HEK293 (cell line): ENCODE data around the gene LRRC26.

Experiments used
- BCL11A ChIP-seq: fragments of 450-650 bp; formaldehyde crosslinking; IDR thresholded peaks from 2 replicates; pipeline ENCODE4 v1.5.1; 2016; ENCODE audit warnings: low read depth, missing biosample characterization, missing genetic modification characterization
- HOXA7 ChIP-seq: sonication (generic); formaldehyde crosslinking; IDR thresholded peaks from 2 replicates; pipeline ENCODE4 v1.8.1; 2022; ENCODE audit warnings: missing genetic modification reagents, borderline replicate concordance
- IKZF3 ChIP-seq: fragments of 450-650 bp; IDR thresholded peaks from 2 replicates; pipeline ENCODE4 v1.5.0; 2018; ENCODE audit warnings: missing biosample characterization, mild to moderate bottlenecking, missing genetic modification characterization, moderate library complexity
- KLF10 ChIP-seq: fragments of 450-650 bp; IDR thresholded peaks from 2 replicates; pipeline ENCODE4 v1.5.1; 2018; ENCODE audit warnings: missing biosample characterization, mild to moderate bottlenecking, missing genetic modification characterization
- KLF8 ChIP-seq: fragments of 450-650 bp; formaldehyde crosslinking; IDR thresholded peaks from 2 replicates; pipeline ENCODE4 v1.5.1; 2016; ENCODE audit warnings: missing biosample characterization, missing genetic modification characterization
- PATZ1 ChIP-seq: fragments of 450-650 bp; formaldehyde crosslinking; IDR thresholded peaks from 2 replicates; pipeline ENCODE4 v1.5.1; 2016; ENCODE audit warnings: missing biosample characterization, missing genetic modification characterization
- SCRT1 ChIP-seq: fragments of 450-650 bp; formaldehyde crosslinking; IDR thresholded peaks from 2 replicates; pipeline ENCODE4 v1.5.1; 2016; ENCODE audit warnings: missing biosample characterization, missing genetic modification characterization, borderline replicate concordance
- ZBTB20 ChIP-seq: fragments of 450-650 bp; formaldehyde crosslinking; IDR thresholded peaks from 2 replicates; pipeline ENCODE4 v1.5.1; 2016; ENCODE audit warnings: missing biosample characterization, missing genetic modification characterization
- ZEB2 ChIP-seq: fragments of 450-650 bp; formaldehyde crosslinking; IDR thresholded peaks from 2 replicates; pipeline ENCODE4 v1.5.1; 2016; ENCODE audit warnings: missing biosample characterization, missing genetic modification characterization
- ZNF140 ChIP-seq: fragments of 450-650 bp; formaldehyde crosslinking; IDR thresholded peaks from 2 replicates; pipeline ENCODE4 v1.5.1; 2016; ENCODE audit warnings: missing biosample characterization, missing genetic modification characterization
- ZNF302 ChIP-seq: fragments of 450-650 bp; formaldehyde crosslinking; IDR thresholded peaks from 2 replicates; pipeline ENCODE4 v1.5.1; 2016; ENCODE audit warnings: missing biosample characterization, missing genetic modification characterization, low read depth
- ZNF341 ChIP-seq: fragments of 450-650 bp; formaldehyde crosslinking; IDR thresholded peaks from 2 replicates; pipeline ENCODE4; 2016; ENCODE audit warnings: low read depth, missing biosample characterization, missing genetic modification characterization
- ZNF394 ChIP-seq: fragments of 450-650 bp; formaldehyde crosslinking; IDR thresholded peaks from 2 replicates; pipeline ENCODE4 v1.5.1; 2016; ENCODE audit warnings: missing biosample characterization, missing genetic modification characterization, mild to moderate bottlenecking, moderate library complexity, borderline replicate concordance
- ZNF629 ChIP-seq: fragments of 450-650 bp; formaldehyde crosslinking; IDR thresholded peaks from 2 replicates; pipeline ENCODE4 v1.5.1; 2017; ENCODE audit warnings: missing biosample characterization, missing genetic modification characterization
- ZNF660 ChIP-seq: fragments of 450-650 bp; IDR thresholded peaks from 2 replicates; pipeline ENCODE4 v1.5.1; 2018; ENCODE audit warnings: missing biosample characterization, mild to moderate bottlenecking, missing genetic modification characterization
- ZNF664 ChIP-seq: fragments of 450-650 bp; formaldehyde crosslinking; IDR thresholded peaks from 2 replicates; pipeline ENCODE4 v1.5.1; 2016; ENCODE audit warnings: missing biosample characterization, missing genetic modification characterization
- ZNF777 ChIP-seq: fragments of 450-650 bp; formaldehyde crosslinking; IDR thresholded peaks from 2 replicates; pipeline ENCODE4 v1.5.1; 2017; ENCODE audit warnings: missing biosample characterization, missing genetic modification characterization, borderline replicate concordance
- ZNF837 ChIP-seq: fragments of 450-650 bp; formaldehyde crosslinking; IDR thresholded peaks from 2 replicates; pipeline ENCODE4 v1.5.1; 2016; ENCODE audit warnings: missing biosample characterization, missing genetic modification characterization
- TF ChIP-seq, protein P1 (sequence below): fragments of 450-650 bp; formaldehyde crosslinking; IDR thresholded peaks from 2 replicates; pipeline ENCODE4; 2016; ENCODE audit warnings: missing biosample characterization, missing genetic modification characterization
- TF ChIP-seq, protein P2 (sequence below): fragments of 450-650 bp; formaldehyde crosslinking; IDR thresholded peaks from 2 replicates; pipeline ENCODE4 v1.5.1; 2016; ENCODE audit warnings: missing biosample characterization, missing genetic modification characterization
- TF ChIP-seq, protein P3 (sequence below): fragments of 450-650 bp; formaldehyde crosslinking; optimal IDR thresholded peaks from 2 replicates; pipeline ENCODE3; 2016; ENCODE audit warnings: missing biosample characterization, mild to moderate bottlenecking, missing genetic modification characterization
- TF ChIP-seq, protein P4 (sequence below): fragments of 450-650 bp; formaldehyde crosslinking; IDR thresholded peaks from 2 replicates; pipeline ENCODE4 v1.5.1; 2017; ENCODE audit warnings: missing biosample characterization, missing genetic modification characterization
- TF ChIP-seq, protein P5 (sequence below): IDR thresholded peaks from 2 replicates; pipeline ENCODE4 v1.6.1; 2011; ENCODE audit warnings: mild to moderate bottlenecking, low read depth, low read length, borderline replicate concordance
- TF ChIP-seq, protein P6 (sequence below): fragments of 450-650 bp; formaldehyde crosslinking; IDR thresholded peaks from 2 replicates; pipeline ENCODE4 v1.5.1; 2016; ENCODE audit warnings: missing biosample characterization, missing genetic modification characterization
- TF ChIP-seq, protein P7 (sequence below): fragments of 450-650 bp; formaldehyde crosslinking; IDR thresholded peaks from 2 replicates; pipeline ENCODE4 v1.5.1; 2017; ENCODE audit warnings: missing biosample characterization, missing genetic modification characterization

LRRC26 gene

DNA sequence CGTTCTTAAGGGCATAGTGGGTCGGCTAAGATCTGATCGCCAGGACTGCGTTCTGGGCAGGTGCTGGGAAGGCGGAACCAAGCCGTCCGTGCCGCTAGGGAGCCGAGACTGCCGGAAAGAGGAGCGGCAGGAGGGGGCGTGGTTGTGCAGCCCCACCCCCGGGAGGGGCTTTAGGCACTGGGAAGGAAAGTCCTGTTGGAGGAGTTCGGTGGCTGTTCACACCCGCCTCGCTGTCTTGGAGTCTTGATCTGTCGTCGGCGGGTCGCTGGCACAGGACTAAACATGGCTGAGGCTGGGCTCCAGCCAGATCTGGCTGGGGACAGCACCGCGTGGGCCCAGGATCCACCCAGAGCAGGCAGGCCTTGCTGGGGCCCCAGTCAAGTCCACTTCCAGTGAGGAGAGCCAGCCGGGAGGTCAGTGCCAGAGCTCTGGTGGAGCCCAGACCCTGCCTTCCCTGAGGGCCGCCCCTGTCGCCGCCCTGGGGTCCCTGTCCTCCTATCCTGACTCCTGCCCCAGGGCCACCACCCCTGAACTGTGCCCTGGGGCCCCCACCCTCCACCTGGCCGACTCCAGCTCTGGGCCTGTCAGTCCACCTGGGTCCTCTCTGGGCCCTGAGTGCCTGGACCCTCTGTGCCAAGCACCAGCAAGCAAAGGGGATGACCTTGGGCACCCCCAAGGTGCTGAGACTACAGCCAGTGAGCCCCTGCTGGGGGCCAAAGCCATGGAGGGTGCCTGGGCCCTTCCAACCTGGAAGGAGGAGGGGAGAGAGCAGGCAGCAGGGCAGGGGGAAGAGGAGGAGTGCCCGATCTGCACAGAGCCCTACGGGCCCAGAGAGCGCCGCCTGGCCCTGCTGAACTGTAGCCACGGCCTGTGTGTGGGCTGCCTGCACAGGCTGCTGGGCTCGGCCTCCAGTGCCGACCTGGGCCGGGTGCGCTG, 47.7 kb upstream of the LRRC26 start (continued):
- TF ChIP-seq, protein P1, sequence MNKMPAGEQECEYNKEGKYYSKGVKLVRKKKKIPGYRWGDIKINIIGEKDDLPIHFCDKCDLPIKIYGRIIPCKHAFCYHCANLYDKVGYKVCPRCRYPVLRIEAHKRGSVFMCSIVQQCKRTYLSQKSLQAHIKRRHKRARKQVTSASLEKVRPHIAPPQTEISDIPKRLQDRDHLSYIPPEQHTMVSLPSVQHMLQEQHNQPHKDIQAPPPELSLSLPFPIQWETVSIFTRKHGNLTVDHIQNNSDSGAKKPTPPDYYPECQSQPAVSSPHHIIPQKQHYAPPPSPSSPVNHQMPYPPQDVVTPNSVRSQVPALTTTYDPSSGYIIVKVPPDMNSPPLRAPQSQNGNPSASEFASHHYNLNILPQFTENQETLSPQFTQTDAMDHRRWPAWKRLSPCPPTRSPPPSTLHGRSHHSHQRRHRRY (tag by site-specific recombination): no peak
- TF ChIP-seq ZNF302 (no peak), ZNF777 (tag by site-specific recombination) (no peak), KLF10 (tag by site-specific recombination) (peak; percentile 45; the same call in 1 of the 2 replicates), ZNF660 (tag by site-specific recombination) (0 out of 2 replicates have a peak, but pooled peaks have one; percentile 10), ZNF394 (tag by site-specific recombination) (no peak), ZNF664 (tag by site-specific recombination) (no peak), ZBTB20 (no peak), ZNF140 (no peak), BCL11A (tag by site-specific recombination) (no peak), ZEB2 (tag by site-specific recombination) (no peak), IKZF3 (tag by site-specific recombination) (no peak; the same call in 1 of the 2 replicates), ZNF837 (tag by site-specific recombination) (no peak), KLF8 (tag by site-specific recombination) (peak; percentile 61; the same call in 1 of the 2 replicates), PATZ1 (tag by site-specific recombination) (peak; percentile 85), ZNF341 (tag by site-specific recombination) (peak; percentile 25; the same call in 1 of the 2 replicates), ZNF629 (tag by site-specific recombination) (no peak), SCRT1 (tag by site-specific recombination) (no peak), HOXA7 (no peak)
- TF ChIP-seq, protein P2, sequence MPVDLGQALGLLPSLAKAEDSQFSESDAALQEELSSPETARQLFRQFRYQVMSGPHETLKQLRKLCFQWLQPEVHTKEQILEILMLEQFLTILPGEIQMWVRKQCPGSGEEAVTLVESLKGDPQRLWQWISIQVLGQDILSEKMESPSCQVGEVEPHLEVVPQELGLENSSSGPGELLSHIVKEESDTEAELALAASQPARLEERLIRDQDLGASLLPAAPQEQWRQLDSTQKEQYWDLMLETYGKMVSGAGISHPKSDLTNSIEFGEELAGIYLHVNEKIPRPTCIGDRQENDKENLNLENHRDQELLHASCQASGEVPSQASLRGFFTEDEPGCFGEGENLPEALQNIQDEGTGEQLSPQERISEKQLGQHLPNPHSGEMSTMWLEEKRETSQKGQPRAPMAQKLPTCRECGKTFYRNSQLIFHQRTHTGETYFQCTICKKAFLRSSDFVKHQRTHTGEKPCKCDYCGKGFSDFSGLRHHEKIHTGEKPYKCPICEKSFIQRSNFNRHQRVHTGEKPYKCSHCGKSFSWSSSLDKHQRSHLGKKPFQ (tag by site-specific recombination): peak; percentile 94
- TF ChIP-seq, protein P3, sequence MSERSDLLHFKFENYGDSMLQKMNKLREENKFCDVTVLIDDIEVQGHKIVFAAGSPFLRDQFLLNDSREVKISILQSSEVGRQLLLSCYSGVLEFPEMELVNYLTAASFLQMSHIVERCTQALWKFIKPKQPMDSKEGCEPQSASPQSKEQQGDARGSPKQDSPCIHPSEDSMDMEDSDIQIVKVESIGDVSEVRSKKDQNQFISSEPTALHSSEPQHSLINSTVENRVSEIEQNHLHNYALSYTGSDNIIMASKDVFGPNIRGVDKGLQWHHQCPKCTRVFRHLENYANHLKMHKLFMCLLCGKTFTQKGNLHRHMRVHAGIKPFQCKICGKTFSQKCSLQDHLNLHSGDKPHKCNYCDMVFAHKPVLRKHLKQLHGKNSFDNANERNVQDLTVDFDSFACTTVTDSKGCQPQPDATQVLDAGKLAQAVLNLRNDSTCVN (tag by site-specific recombination): no peak
- TF ChIP-seq, protein P4, sequence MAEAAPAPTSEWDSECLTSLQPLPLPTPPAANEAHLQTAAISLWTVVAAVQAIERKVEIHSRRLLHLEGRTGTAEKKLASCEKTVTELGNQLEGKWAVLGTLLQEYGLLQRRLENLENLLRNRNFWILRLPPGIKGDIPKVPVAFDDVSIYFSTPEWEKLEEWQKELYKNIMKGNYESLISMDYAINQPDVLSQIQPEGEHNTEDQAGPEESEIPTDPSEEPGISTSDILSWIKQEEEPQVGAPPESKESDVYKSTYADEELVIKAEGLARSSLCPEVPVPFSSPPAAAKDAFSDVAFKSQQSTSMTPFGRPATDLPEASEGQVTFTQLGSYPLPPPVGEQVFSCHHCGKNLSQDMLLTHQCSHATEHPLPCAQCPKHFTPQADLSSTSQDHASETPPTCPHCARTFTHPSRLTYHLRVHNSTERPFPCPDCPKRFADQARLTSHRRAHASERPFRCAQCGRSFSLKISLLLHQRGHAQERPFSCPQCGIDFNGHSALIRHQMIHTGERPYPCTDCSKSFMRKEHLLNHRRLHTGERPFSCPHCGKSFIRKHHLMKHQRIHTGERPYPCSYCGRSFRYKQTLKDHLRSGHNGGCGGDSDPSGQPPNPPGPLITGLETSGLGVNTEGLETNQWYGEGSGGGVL (tag by site-specific recombination): no peak
- TF ChIP-seq, protein P5, sequence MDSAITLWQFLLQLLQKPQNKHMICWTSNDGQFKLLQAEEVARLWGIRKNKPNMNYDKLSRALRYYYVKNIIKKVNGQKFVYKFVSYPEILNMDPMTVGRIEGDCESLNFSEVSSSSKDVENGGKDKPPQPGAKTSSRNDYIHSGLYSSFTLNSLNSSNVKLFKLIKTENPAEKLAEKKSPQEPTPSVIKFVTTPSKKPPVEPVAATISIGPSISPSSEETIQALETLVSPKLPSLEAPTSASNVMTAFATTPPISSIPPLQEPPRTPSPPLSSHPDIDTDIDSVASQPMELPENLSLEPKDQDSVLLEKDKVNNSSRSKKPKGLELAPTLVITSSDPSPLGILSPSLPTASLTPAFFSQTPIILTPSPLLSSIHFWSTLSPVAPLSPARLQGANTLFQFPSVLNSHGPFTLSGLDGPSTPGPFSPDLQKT: no peak
- TF ChIP-seq, protein P6, sequence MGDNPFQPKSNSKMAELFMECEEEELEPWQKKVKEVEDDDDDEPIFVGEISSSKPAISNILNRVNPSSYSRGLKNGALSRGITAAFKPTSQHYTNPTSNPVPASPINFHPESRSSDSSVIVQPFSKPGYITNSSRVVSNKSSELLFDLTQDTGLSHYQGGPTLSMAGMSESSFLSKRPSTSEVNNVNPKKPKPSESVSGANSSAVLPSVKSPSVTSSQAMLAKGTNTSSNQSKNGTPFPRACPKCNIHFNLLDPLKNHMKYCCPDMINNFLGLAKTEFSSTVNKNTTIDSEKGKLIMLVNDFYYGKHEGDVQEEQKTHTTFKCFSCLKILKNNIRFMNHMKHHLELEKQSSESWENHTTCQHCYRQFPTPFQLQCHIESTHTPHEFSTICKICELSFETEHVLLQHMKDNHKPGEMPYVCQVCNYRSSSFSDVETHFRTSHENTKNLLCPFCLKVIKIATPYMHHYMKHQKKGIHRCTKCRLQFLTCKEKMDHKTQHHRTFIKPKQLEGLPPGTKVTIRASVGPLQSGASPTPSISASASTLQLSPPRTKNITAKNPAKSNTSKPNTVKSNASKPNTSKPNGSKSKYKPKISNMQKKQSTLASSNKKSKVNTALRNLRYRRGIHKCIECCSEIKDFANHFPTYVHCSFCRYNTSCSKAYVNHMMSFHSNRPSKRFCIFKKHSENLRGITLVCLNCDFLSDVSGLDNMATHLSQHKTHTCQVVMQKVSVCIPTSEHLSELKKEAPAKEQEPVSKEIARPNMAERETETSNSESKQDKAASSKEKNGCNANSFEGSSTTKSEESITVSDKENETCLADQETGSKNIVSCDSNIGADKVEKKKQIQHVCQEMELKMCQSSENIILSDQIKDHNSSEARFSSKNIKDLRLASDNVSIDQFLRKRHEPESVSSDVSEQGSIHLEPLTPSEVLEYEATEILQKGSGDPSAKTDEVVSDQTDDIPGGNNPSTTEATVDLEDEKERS (tag by site-specific recombination): no peak
- TF ChIP-seq, protein P7, sequence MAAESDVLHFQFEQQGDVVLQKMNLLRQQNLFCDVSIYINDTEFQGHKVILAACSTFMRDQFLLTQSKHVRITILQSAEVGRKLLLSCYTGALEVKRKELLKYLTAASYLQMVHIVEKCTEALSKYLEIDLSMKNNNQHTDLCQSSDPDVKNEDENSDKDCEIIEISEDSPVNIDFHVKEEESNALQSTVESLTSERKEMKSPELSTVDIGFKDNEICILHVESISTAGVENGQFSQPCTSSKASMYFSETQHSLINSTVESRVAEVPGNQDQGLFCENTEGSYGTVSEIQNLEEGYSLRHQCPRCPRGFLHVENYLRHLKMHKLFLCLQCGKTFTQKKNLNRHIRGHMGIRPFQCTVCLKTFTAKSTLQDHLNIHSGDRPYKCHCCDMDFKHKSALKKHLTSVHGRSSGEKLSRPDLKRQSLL: no peak
